ENCODE data around the gene CHRNA1.

GRCh38 chr2:174717916-174718315 is 46.4 kb downstream of the CHRNA1 start:
- no peak for TF ChIP-seq CTCF (conservative IDR thresholded peaks at IDR 0.05; ENCODE audit: low read depth, low read length)
- no peak for TF ChIP-seq EZH2phosphoT487 (IDR thresholded peaks at IDR 0.05; ENCODE audit: borderline replicate concordance, low read length)
- no peak for TF ChIP-seq EZH2 (IDR thresholded peaks at IDR 0.05; ENCODE audit: low read length, unreplicated experiment)

All from PC-3 (cell line).